GM23248 (cell line): ENCODE data around the gene ALG14. TPM values are rescaled to one million over a fixed set of nuclear protein-coding genes. Genes with fewer than 3 reads are reported as not detected.
A peak's percentile ranks its signal among the peaks of the same experiment; 100 is the strongest.

Experiments used
- DNase-seq: peaks from one replicate; pipeline ENCODE4 v3.0.0-alpha.2; 2015
- H2AFZ ChIP-seq: fragments of 200-600 bp; sonication (generic); 2 replicates; pipeline ENCODE4 v1.6.1; 2016; ENCODE audit warnings: antibody characterized with exemption
- H3F3A ChIP-seq: fragments of 200-600 bp; sonication (generic); 2 replicates; pipeline ENCODE4 v1.6.1; 2016; ENCODE audit warnings: mild to moderate bottlenecking, antibody characterized with exemption, mixed run types; ENCODE audit not compliant: insufficient read depth
- H3K27ac ChIP-seq: fragments of 200-600 bp; sonication (generic); 2 replicates; pipeline ENCODE4 v1.5.1; 2016; ENCODE audit warnings: mild to moderate bottlenecking
- H3K27me3 ChIP-seq: fragments of 200-600 bp; sonication (generic); replicated peaks from 2 replicates; pipeline ENCODE4 v1.6.1; 2016; ENCODE audit warnings: mild to moderate bottlenecking; ENCODE audit not compliant: insufficient read depth
- H3K36me3 ChIP-seq: fragments of 200-600 bp; sonication (generic); 2 replicates; pipeline ENCODE4 v1.6.1; 2016; ENCODE audit warnings: low read depth, mild to moderate bottlenecking
- H3K4me1 ChIP-seq: fragments of 200-600 bp; sonication (generic); 2 replicates; pipeline ENCODE4 v1.6.1; 2016; ENCODE audit warnings: mild to moderate bottlenecking; ENCODE audit not compliant: insufficient read depth
- H3K4me2 ChIP-seq: fragments of 200-600 bp; sonication (generic); one replicate; pipeline ENCODE4 v1.6.1; 2016; ENCODE audit warnings: mild to moderate bottlenecking; ENCODE audit not compliant: unreplicated experiment
- H3K4me3 ChIP-seq: fragments of 200-600 bp; sonication (generic); 2 replicates; pipeline ENCODE4 v1.5.1; 2016; ENCODE audit warnings: mild to moderate bottlenecking
- H3K79me2 ChIP-seq: fragments of 200-600 bp; sonication (generic); 2 replicates; pipeline ENCODE4 v1.6.1; 2016; ENCODE audit warnings: mild to moderate bottlenecking; ENCODE audit not compliant: insufficient read depth
- H3K9ac ChIP-seq: fragments of 200-600 bp; sonication (generic); 2 replicates; pipeline ENCODE4 v1.6.1; 2016; ENCODE audit warnings: mild to moderate bottlenecking
- H3K9me2 ChIP-seq: fragments of 200-600 bp; sonication (generic); 2 replicates; pipeline ENCODE4 v1.6.1; 2016; ENCODE audit warnings: mixed run types, mild to moderate bottlenecking, moderate library complexity; ENCODE audit not compliant: insufficient read depth
- H3K9me3 ChIP-seq: fragments of 200-600 bp; sonication (generic); one replicate; pipeline ENCODE4 v1.6.1; 2017; ENCODE audit warnings: low read depth
- H4K20me1 ChIP-seq: fragments of 200-600 bp; sonication (generic); 2 replicates; pipeline ENCODE4 v1.6.0; 2016; ENCODE audit not compliant: insufficient read depth
- EZH2 ChIP-seq: fragments of 200-600 bp; sonication (generic); IDR thresholded peaks from 2 replicates; pipeline ENCODE4 v1.6.1; 2018; ENCODE audit warnings: antibody characterized with exemption, mild to moderate bottlenecking; ENCODE audit not compliant: insufficient read depth, poor library complexity, severe bottlenecking
- EZH2phosphoT487 ChIP-seq: fragments of 200-600 bp; sonication (generic); IDR thresholded peaks from 2 replicates; pipeline ENCODE4 v1.6.1; 2018; ENCODE audit warnings: antibody characterized with exemption, moderate library complexity, mild to moderate bottlenecking, low read depth; ENCODE audit not compliant: insufficient read depth
- WGBS, 2 experiments: methylation state at CpG; one replicate each; pipeline ENCODE4 v1.1.6; 2015 to 2017; ENCODE audit warnings: low lambda C conversion rate in 2 of 2, low coverage in 1 of 2; ENCODE audit errors: missing lambda C conversion rate in 2 of 2; 5-methylcytosine and 5-hydroxymethylcytosine counted together
- in situ Hi-C: fragments of 300-500 bp; cut with MboI; formaldehyde crosslinking; loops from 2 replicates; pipeline ENCODE4 v1.15.0; 2020
- polyA plus RNA-seq: library from polyadenylated mRNA; unstranded; fragments of >200 nt; fragmentation: Nextera tagmentation; extraction: Ambion mirVana; gene quantifications from 2 replicates; pipeline ENCODE4 v1.2.1, GENCODE V29; 2016
- total RNA-seq: library from RNA; depleted of rRNA; stranded (reverse); fragments of >200 nt; shearing (Covaris generic); gene quantifications from 2 replicates; pipeline ENCODE4 v1.2.3, GENCODE V29; 2014

The ALG14 gene
- total and polyA plus RNA-seq, 2 experiments from 2014 or later: 13.0 to 13.5 TPM

- TF ChIP-seq EZH2phosphoT487 (no peak), EZH2 (no peak)
Observed at GRCh38 chr1:94976971-94977548, 95.7 kb downstream of the ALG14 start.

DNA sequence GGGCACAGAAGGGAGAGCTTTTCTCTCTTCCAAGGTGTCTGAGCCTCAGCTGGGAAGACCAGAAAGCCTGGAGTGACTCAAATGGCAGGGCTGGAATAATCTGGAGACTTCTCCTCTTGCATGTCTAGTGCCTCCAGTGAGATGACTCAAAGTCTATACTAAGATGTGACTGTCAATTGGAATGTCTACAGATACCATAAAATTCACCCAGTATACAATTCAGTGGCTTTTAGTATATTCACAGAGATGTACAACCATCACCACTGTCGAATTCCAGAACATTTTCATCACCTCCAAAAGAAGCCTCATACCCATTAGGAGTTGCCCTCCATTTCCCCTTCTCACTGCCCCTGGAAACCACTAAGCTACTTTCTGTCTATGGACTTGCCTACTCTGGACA, 97.9 kb downstream of the ALG14 start:
- no peaks in the 10 kb centered on the region for H3K27me3 ChIP-seq
- peak overlapping the region; percentile 53 for H3K4me3 ChIP-seq
- TF ChIP-seq EZH2 (no peak), EZH2phosphoT487 (0 out of 2 replicates have a peak, but pooled peaks have one; percentile 50)
- 0% methylated on average over 1 of the region's 1 CpG for WGBS, 2 experiments
- H3K36me3 ChIP-seq: no peaks in the 10 kb centered on the region
- peaks cover 34% of the 10 kb centered on the region for H3F3A ChIP-seq
- H3K9me3 ChIP-seq: no peaks in the 10 kb centered on the region
- no peaks in the 10 kb centered on the region for H3K79me2 ChIP-seq
- H4K20me1 ChIP-seq: no peaks in the 10 kb centered on the region
- H2AFZ ChIP-seq: peak overlapping the region; percentile 25; the same call in 1 of the 2 replicates
- peaks cover 45% of the 10 kb centered on the region for H3K4me1 ChIP-seq
- DNase-seq: peak; percentile 96
- in situ Hi-C loops: no loop called here
- peak overlapping the region; percentile 59 for H3K4me2 ChIP-seq
- peak overlapping the region; percentile 90 for H3K27ac ChIP-seq
- peak overlapping the region; percentile 67 for H3K9ac ChIP-seq
- H3K9me2 ChIP-seq: no peaks in the 10 kb centered on the region

More at GRCh38 chr1:94976971-94977548, 95.7 kb downstream of the ALG14 start:
- Histone ChIP-seq H3K4me2 (no peak overlapping the region), H3K9me2 (no peaks in the 10 kb centered on the region), H3K27ac (no peak overlapping the region), H3K79me2 (no peaks in the 10 kb centered on the region), H3K9me3 (no peaks in the 10 kb centered on the region), H2AFZ (no peak overlapping the region), H3F3A (peaks cover 37% of the 10 kb centered on the region), H3K4me3 (no peak overlapping the region), H3K4me1 (peaks cover 47% of the 10 kb centered on the region), H3K36me3 (no peaks in the 10 kb centered on the region), H3K27me3 (no peaks in the 10 kb centered on the region), H3K9ac (no peak overlapping the region), H4K20me1 (no peaks in the 10 kb centered on the region)
- in situ Hi-C loops: no loop called here
- no peak for DNase-seq
- WGBS, 2 experiments: 90 to 91% methylated on average over 6 of the region's 6 CpGs

GRCh38 chr1:94974241-94974640, 98.5 kb downstream of the ALG14 start:
- DNase-seq: peak; percentile 68
- H3K9ac ChIP-seq: peak overlapping the region; percentile 67
- no peaks in the 10 kb centered on the region for H3K36me3 ChIP-seq
- H3K4me2 ChIP-seq: peak overlapping the region; percentile 59
- H3K4me1 ChIP-seq: peaks cover 45% of the 10 kb centered on the region
- no peaks in the 10 kb centered on the region for H4K20me1 ChIP-seq
- peak overlapping the region; percentile 53 for H3K4me3 ChIP-seq
- 0 to 11% methylated on average over 1 of the region's 1 CpG for WGBS, 2 experiments
- H3K9me2 ChIP-seq: no peaks in the 10 kb centered on the region
- peaks cover 34% of the 10 kb centered on the region for H3F3A ChIP-seq
- TF ChIP-seq EZH2: no peak
- TF ChIP-seq EZH2phosphoT487: no peak
- peak overlapping the region; percentile 90 for H3K27ac ChIP-seq
- no peaks in the 10 kb centered on the region for H3K79me2 ChIP-seq
- in situ Hi-C loops: no loop called here
- H3K9me3 ChIP-seq: no peaks in the 10 kb centered on the region
- no peaks in the 10 kb centered on the region for H3K27me3 ChIP-seq
- peak overlapping the region; percentile 25; the same call in 1 of the 2 replicates for H2AFZ ChIP-seq

- Histone ChIP-seq H3K9me2 (no peaks in the 10 kb centered on the region), H3K27ac (peak overlapping the region; percentile 90), H3K9ac (no peak overlapping the region), H3K27me3 (no peaks in the 10 kb centered on the region), H2AFZ (no peak overlapping the region), H4K20me1 (no peaks in the 10 kb centered on the region), H3K4me2 (no peak overlapping the region), H3K9me3 (no peaks in the 10 kb centered on the region), H3K4me3 (no peak overlapping the region), H3F3A (peaks cover 34% of the 10 kb centered on the region), H3K36me3 (no peaks in the 10 kb centered on the region), H3K79me2 (no peaks in the 10 kb centered on the region), H3K4me1 (peaks cover 45% of the 10 kb centered on the region)
- DNase-seq: peak; percentile 18
- in situ Hi-C loops: no loop called here
- WGBS, 2 experiments: 57 to 58% methylated on average over 8 of the region's 8 CpGs
- TF ChIP-seq EZH2phosphoT487 (no peak), EZH2 (no peak)
Observed at GRCh38 chr1:94973309-94973922, 99.3 kb downstream of the ALG14 start.
